Activated T-helper 1 cell treated with anti-CD3 and anti-CD28 coated beads, Interleukin-12 subunit alpha, Interleukin-12 subunit beta, Interleukin-2, Interleukin-4 antibody, amounts not matched to agents 30 ng/mL and 10 ng/mL and 1 ng/mL, durations not matched to agents 14 hours and 24 hours and 36 hours (primary cell): Measurements from ENCODE around the gene SLC25A21. TPM values are rescaled to one million over a fixed set of nuclear protein-coding genes. Genes with fewer than 3 reads are reported as not detected.
"Not testable (repeated sequence)": the region's sequence is repeated elsewhere in the genome, so short reads cannot be mapped to it uniquely, and the experiment has no call there.

Source experiments
- DNase-seq: peaks from one replicate; pipeline ENCODE4 v3.0.0; 2021; ENCODE audit warnings: low spot score
- H3K27ac Mint-ChIP-seq: one replicate; pipeline ENCODE4 v1.8.0; 2021; ENCODE audit warnings: mild to moderate bottlenecking, mixed read lengths
- H3K27me3 Mint-ChIP-seq: one replicate; pipeline ENCODE4 v1.8.0; 2022; ENCODE audit warnings: mild to moderate bottlenecking, moderate library complexity, mixed read lengths; ENCODE audit not compliant: insufficient read depth
- H3K36me3 Mint-ChIP-seq: one replicate; pipeline ENCODE4 v1.8.0; 2021; ENCODE audit warnings: low read depth, mixed read lengths
- H3K4me1 Mint-ChIP-seq: one replicate; pipeline ENCODE4 v1.8.0; 2021; ENCODE audit warnings: low read depth, mixed read lengths
- H3K4me3 Mint-ChIP-seq: one replicate; pipeline ENCODE4 v1.8.0; 2021; ENCODE audit warnings: mild to moderate bottlenecking, moderate library complexity, mixed read lengths
- H3K9me3 Mint-ChIP-seq: one replicate; pipeline ENCODE4 v1.8.0; 2021; ENCODE audit warnings: mixed read lengths
- intact Hi-C: fragments of 100-400 bp; cut with micrococcal nuclease; formaldehyde crosslinking; loops from one replicate; pipeline ENCODE4 v1.15.1; 2024
- total RNA-seq: library from RNA; stranded (reverse); gene quantifications from 2 replicates; pipeline ENCODE4 v1.2.3, GENCODE V29; 2022

Gene SLC25A21
- total RNA-seq, 1 donor from 2014 or later: not detected

DNA sequence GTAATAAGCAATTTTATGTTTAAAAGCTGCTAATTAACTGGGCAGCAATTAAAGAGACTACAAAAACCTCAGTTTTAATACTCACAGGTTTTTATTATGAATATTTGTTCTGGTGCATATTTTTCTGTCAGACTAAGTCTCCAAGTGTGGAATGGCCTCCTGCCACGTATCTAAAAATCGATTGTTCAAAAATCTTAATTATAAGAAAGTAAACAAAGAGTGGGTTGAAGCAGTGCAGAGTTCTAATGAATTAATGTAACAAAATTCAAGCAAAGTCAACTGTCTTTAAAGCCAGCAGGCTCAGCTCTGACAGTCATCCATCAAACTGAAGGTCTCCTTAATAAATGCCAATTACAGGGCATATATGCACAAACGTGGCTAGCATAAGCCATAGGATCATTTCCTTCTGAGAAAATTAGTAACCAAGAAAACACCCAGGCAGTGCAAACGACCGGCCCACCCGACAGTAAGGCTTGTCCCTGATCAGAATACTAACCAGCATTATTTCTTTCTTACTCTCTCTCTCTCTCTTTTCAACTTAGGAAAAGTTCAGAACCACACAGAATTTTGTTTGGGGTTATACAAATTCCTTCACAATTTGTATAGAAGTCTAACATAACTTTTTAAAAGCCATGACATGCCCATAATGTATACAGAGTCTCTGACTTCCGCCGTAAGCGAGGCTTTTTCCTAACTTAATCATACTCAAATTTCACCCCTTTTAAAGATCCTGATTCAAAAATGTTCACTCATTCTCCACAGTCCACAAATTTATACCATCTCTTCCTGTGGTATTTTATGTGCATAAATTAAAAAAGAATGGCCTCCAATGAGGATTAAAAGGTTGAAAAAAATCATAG, 83.8 kb downstream of the SLC25A21 start:
- H3K4me1 Mint-ChIP-seq: no peaks in the 10 kb centered on the region
- H3K36me3 Mint-ChIP-seq: no peaks in the 10 kb centered on the region
- intact Hi-C loops: no loop called here
- no peak overlapping the region for H3K27ac Mint-ChIP-seq
- peaks cover 14% of the 10 kb centered on the region for H3K9me3 Mint-ChIP-seq
- no peak overlapping the region for H3K4me3 Mint-ChIP-seq
- no peak for DNase-seq
- H3K27me3 Mint-ChIP-seq: no peaks in the 10 kb centered on the region

DNA sequence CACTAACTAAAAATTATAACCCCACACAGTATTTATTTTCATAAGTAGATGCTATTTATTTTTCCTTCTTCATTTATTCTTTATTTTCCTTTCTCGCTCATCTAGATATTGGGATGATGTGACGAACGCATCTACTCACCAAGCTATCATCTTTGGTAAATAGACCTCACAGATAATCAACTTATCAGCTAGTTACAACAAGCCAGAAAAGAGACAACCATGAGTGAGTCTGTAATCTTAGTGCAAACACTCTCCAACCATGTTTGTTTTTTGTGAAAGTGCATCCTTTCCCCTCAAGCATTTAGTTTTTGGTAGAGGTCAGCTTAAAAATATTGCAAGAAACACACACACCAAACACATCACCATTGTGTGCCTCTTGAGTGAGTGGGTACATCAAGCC, 84.9 kb downstream of the SLC25A21 start:
- no peak for DNase-seq
- H3K4me3 Mint-ChIP-seq: no peak overlapping the region
- intact Hi-C loops: no loop called here
- H3K9me3 Mint-ChIP-seq: peaks cover 10% of the 10 kb centered on the region
- H3K4me1 Mint-ChIP-seq: no peaks in the 10 kb centered on the region
- H3K27ac Mint-ChIP-seq: no peak overlapping the region
- H3K27me3 Mint-ChIP-seq: no peaks in the 10 kb centered on the region
- no peaks in the 10 kb centered on the region for H3K36me3 Mint-ChIP-seq

- intact Hi-C loops: no loop called here
Observed at GRCh38 chr14:37083599-37083998, 88.8 kb downstream of the SLC25A21 start.

DNA sequence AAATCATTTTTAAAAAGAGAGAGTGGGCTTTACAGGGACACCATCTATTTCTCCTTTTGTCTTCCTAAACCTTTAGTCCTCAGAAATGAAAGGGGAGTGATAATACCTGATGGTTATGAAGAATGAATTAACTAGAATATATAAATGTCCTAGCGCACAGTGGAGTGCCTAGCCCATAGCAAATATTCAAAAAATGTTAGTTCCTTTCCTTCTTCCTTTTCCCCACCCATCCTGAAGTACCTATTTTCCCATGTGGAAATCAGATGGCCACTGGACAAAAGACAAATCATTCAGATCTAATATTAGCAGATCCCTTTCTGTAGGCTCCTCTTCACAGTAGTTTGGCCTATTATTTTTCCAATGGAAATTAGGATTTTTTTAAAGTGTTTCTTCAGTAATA, 90.0 kb downstream of the SLC25A21 start:
- H3K4me1 Mint-ChIP-seq: no peaks in the 10 kb centered on the region
- DNase-seq: no peak
- peaks cover 10% of the 10 kb centered on the region for H3K9me3 Mint-ChIP-seq
- no peak overlapping the region for H3K4me3 Mint-ChIP-seq
- intact Hi-C loops: no loop called here
- H3K27ac Mint-ChIP-seq: no peak overlapping the region
- no peaks in the 10 kb centered on the region for H3K27me3 Mint-ChIP-seq
- no peaks in the 10 kb centered on the region for H3K36me3 Mint-ChIP-seq

More at GRCh38 chr14:37083599-37083998, 88.8 kb downstream of the SLC25A21 start:
- Mint-ChIP-seq H3K36me3 (no peaks in the 10 kb centered on the region), H3K27ac (no peak overlapping the region), H3K4me1 (no peaks in the 10 kb centered on the region), H3K27me3 (no peaks in the 10 kb centered on the region), H3K9me3 (peaks cover 10% of the 10 kb centered on the region), H3K4me3 (no peak overlapping the region)
- DNase-seq: no peak

- Mint-ChIP-seq H3K9me3 (peaks cover 10% of the 10 kb centered on the region), H3K4me1 (no peaks in the 10 kb centered on the region), H3K27me3 (no peaks in the 10 kb centered on the region), H3K4me3 (no peak overlapping the region), H3K36me3 (no peaks in the 10 kb centered on the region), H3K27ac (no peak overlapping the region)
- DNase-seq: no peak
- intact Hi-C loops: no loop called here
Observed at GRCh38 chr14:37081856-37082255, 90.5 kb downstream of the SLC25A21 start.

DNA sequence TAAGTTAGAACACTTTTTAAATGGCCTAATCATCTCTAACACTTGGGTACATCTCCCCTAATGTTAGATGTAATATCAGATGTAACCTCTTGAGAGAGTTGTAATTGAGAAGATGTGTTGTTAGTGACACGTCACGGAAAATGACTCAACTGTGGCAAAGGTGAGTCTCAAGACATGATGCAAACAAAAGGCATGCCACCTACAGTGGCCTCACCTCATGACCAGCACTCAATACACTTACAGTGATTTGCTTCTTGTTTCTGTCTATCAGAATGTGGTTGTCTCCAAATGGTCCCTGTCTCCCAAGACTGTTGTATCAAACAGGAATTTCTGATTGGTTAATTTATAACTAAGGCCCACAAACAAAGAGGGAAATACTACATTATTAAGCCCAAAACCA, 91.2 kb downstream of the SLC25A21 start:
- no peaks in the 10 kb centered on the region for H3K4me1 Mint-ChIP-seq
- no peaks in the 10 kb centered on the region for H3K36me3 Mint-ChIP-seq
- intact Hi-C loops: no loop called here
- H3K9me3 Mint-ChIP-seq: peaks cover 10% of the 10 kb centered on the region
- no peaks in the 10 kb centered on the region for H3K27me3 Mint-ChIP-seq
- no peak for DNase-seq
- H3K4me3 Mint-ChIP-seq: no peak overlapping the region
- H3K27ac Mint-ChIP-seq: no peak overlapping the region

GRCh38 chr14:37078131-37078530, 94.3 kb downstream of the SLC25A21 start:
- intact Hi-C loops: no loop called here
- Mint-ChIP-seq H3K27ac (no peak overlapping the region), H3K27me3 (no peaks in the 10 kb centered on the region), H3K4me3 (no peak overlapping the region), H3K9me3 (peaks cover 5% of the 10 kb centered on the region), H3K36me3 (no peaks in the 10 kb centered on the region), H3K4me1 (no peaks in the 10 kb centered on the region)
- no peak for DNase-seq

DNA sequence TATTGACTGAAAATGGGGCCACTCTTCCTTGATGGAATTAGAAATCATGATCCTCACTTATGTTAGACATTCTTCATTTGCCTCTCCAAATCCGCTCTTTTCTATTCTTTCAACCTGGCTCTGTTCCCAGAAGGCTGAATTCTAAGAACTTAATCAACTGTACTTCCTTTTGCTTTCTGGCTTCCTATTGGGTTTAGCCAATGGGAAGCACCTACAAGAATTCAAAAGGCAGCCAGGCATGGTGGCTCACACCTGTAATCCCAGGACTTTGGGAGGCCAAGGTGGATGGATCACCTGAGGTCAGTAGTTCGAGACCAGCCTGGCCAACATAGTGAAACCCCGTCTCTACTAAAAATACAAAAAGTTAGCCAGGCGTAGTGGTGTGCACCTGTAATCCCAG, 98.1 kb downstream of the SLC25A21 start:
- intact Hi-C loops, DNase-seq, H3K4me1 Mint-ChIP-seq, H3K9me3 Mint-ChIP-seq, H3K27ac Mint-ChIP-seq, H3K4me3 Mint-ChIP-seq, H3K36me3 Mint-ChIP-seq, H3K27me3 Mint-ChIP-seq: not testable (repeated sequence)

GRCh38 chr14:37063467-37064240, 108.8 kb downstream of the SLC25A21 start:
- no peaks in the 10 kb centered on the region for H3K9me3 Mint-ChIP-seq
- H3K27me3 Mint-ChIP-seq: no peaks in the 10 kb centered on the region
- no peaks in the 10 kb centered on the region for H3K36me3 Mint-ChIP-seq
- intact Hi-C loops: no loop called here
- H3K27ac Mint-ChIP-seq: no peak overlapping the region
- H3K4me3 Mint-ChIP-seq: no peak overlapping the region
- no peak for DNase-seq
- H3K4me1 Mint-ChIP-seq: no peaks in the 10 kb centered on the region

DNA sequence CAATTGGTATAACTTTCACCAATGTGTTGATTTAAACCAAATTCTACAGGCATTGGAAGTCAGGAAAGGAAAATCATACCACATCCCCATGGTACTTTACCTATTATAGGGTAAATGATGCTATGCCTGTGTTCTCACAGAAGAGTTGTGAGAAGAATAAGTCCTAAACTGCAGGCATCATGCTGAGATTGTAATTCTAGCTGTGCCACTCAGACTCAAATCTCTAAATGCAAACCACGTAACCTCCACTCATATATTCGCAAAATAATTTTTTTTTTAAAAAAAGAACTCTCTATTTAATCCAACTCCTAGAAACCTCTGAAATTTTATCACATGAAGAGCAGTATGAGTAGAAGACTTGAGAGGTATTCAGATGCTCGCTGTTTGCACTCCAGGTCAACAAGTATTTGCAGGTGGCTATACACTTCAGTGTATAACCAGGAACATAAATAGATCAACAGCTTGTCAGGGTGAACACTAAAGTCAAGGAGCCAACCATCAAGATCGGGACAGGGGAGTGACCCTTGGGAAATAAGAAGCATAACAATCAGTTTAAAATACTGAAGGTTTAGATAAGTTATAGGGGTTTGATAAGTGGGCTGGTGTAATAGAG, 110.1 kb downstream of the SLC25A21 start:
- no peak for DNase-seq
- no peaks in the 10 kb centered on the region for H3K4me1 Mint-ChIP-seq
- intact Hi-C loops: no loop called here
- no peaks in the 10 kb centered on the region for H3K9me3 Mint-ChIP-seq
- H3K27me3 Mint-ChIP-seq: no peaks in the 10 kb centered on the region
- no peaks in the 10 kb centered on the region for H3K36me3 Mint-ChIP-seq
- H3K4me3 Mint-ChIP-seq: no peak overlapping the region
- H3K27ac Mint-ChIP-seq: no peak overlapping the region

DNA sequence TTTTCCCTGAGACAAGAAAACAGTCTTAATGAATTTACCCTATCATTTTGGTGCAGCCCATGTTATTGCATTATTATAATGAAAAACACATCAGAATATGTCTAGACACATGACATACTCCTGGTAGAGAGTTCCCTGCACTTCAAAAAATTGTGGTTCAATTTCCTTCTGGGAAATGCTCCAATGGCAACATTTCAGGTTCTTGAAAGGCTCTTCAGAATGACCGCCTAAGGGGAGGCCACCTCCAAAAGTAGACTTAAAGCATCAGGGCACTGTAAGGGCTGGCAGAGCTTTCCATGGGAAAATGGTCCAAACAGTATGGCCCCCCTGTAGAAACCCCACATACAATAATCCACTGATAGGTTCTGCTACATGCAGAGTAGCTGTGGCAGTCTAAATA, 110.7 kb downstream of the SLC25A21 start:
- H3K27me3 Mint-ChIP-seq: no peaks in the 10 kb centered on the region
- no peaks in the 10 kb centered on the region for H3K4me1 Mint-ChIP-seq
- H3K27ac Mint-ChIP-seq: no peak overlapping the region
- H3K36me3 Mint-ChIP-seq: no peaks in the 10 kb centered on the region
- no peaks in the 10 kb centered on the region for H3K9me3 Mint-ChIP-seq
- DNase-seq: no peak
- intact Hi-C loops: no loop called here
- H3K4me3 Mint-ChIP-seq: no peak overlapping the region

DNA sequence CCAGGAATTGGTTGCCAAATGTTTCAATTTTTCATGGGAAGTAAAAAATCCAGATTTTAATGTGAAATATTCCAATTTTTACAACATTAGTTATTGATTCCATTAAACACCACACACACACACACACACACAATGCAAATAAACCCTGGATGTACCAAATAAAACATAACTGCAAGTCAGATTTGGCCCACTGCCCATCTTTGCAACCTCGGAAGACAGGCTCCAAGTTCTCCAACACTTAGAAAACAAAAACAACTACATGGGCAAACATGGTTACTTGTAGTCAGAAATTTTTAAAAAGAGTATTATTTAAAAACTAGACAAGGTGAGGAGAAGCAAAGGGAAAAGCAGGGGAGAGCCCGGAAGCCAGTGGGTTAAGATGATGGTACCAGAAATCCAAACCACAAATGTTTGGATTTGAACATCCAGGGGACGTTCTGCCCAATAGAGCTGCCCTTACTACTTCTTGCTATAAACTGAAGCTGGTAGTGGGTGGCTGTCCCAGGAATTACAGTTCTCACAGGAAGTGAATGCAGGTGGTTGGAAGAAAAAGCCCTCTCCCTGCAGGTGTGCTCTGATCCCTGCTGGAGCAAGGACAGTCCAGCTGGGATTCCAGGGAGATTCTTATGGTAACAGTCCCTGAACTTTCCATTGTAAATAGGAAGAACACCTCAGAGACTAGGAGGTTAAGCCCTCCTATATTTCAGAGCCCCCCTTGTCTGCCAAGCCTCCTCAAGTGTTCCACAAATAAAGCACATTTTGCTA, 111.7 kb downstream of the SLC25A21 start:
- Mint-ChIP-seq H3K27me3 (no peaks in the 10 kb centered on the region), H3K36me3 (no peaks in the 10 kb centered on the region), H3K4me1 (no peaks in the 10 kb centered on the region), H3K9me3 (no peaks in the 10 kb centered on the region), H3K27ac (no peak overlapping the region), H3K4me3 (no peak overlapping the region)
- intact Hi-C loops: no loop called here
- no peak for DNase-seq
